CD4-positive, alpha-beta T cell treated with Interleukin-15 for 1 hour (primary cell): ENCODE measurements around the gene CDKL1.

ENCODE experiments used
- DNase-seq: peaks from one replicate; pipeline ENCODE4 v3.0.0-alpha.2; 2020

CDKL1 gene

GRCh38 chr14:50396631-50397389, at the start of gene CDKL1:
CDKL1 (minus strand) TSS chr14:50396881; CDS start chr14:50395868, 1,013 bp downstream.
- peak; percentile 26 for DNase-seq

GRCh38 chr14:50434528-50434927, 37.8 kb upstream of the CDKL1 start:
- DNase-seq = no peak

GRCh38 chr14:50432131-50432530, 35.5 kb upstream of the CDKL1 start:
- no peak for DNase-seq

GRCh38 chr14:50425816-50426215, 29.1 kb upstream of the CDKL1 start:
- no peak for DNase-seq

- DNase-seq = no peak
These were observed 28.4 kb upstream of the CDKL1 start for GRCh38 chr14:50425105-50425504.

GRCh38 chr14:50423529-50423928, 26.8 kb upstream of the CDKL1 start:
- no peak for DNase-seq

- DNase-seq = no peak
These were observed 24.8 kb upstream of the CDKL1 start for GRCh38 chr14:50421499-50421898.

- no peak for DNase-seq
These were observed 21.2 kb upstream of the CDKL1 start for GRCh38 chr14:50417853-50418252.

GRCh38 chr14:50410921-50411320, 14.2 kb upstream of the CDKL1 start:
- DNase-seq = no peak

GRCh38 chr14:50410071-50410470, 13.4 kb upstream of the CDKL1 start:
- DNase-seq = no peak

- no peak for DNase-seq
These were observed 10.6 kb upstream of the CDKL1 start for GRCh38 chr14:50407111-50407812.

- DNase-seq = no peak
These were observed 6.7 kb upstream of the CDKL1 start for GRCh38 chr14:50403419-50403818.

GRCh38 chr14:50402965-50403364, 6.3 kb upstream of the CDKL1 start:
- DNase-seq = no peak

- DNase-seq = no peak
These were observed 3.8 kb upstream of the CDKL1 start for GRCh38 chr14:50400461-50400860.

- no peak for DNase-seq
These were observed 2.8 kb upstream of the CDKL1 start for GRCh38 chr14:50399251-50400032.

GRCh38 chr14:50398189-50398580, 1.5 kb upstream of the CDKL1 start:
- no peak for DNase-seq

- DNase-seq = no peak
These were observed 908 bp upstream of the CDKL1 start for GRCh38 chr14:50397390-50398188.

- no peak for DNase-seq
These were observed 1.2 kb downstream of the CDKL1 start for GRCh38 chr14:50395448-50395847.

GRCh38 chr14:50394713-50395112, 2.0 kb downstream of the CDKL1 start:
- DNase-seq = no peak

GRCh38 chr14:50389668-50390441, 6.8 kb downstream of the CDKL1 start:
- no peak for DNase-seq

- DNase-seq = no peak
These were observed 8.3 kb downstream of the CDKL1 start for GRCh38 chr14:50388256-50388931.
